Measurements from ENCODE around the gene CGRRF1.

CGRRF1 gene, protein sequence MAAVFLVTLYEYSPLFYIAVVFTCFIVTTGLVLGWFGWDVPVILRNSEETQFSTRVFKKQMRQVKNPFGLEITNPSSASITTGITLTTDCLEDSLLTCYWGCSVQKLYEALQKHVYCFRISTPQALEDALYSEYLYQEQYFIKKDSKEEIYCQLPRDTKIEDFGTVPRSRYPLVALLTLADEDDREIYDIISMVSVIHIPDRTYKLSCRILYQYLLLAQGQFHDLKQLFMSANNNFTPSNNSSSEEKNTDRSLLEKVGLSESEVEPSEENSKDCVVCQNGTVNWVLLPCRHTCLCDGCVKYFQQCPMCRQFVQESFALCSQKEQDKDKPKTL

DNA sequence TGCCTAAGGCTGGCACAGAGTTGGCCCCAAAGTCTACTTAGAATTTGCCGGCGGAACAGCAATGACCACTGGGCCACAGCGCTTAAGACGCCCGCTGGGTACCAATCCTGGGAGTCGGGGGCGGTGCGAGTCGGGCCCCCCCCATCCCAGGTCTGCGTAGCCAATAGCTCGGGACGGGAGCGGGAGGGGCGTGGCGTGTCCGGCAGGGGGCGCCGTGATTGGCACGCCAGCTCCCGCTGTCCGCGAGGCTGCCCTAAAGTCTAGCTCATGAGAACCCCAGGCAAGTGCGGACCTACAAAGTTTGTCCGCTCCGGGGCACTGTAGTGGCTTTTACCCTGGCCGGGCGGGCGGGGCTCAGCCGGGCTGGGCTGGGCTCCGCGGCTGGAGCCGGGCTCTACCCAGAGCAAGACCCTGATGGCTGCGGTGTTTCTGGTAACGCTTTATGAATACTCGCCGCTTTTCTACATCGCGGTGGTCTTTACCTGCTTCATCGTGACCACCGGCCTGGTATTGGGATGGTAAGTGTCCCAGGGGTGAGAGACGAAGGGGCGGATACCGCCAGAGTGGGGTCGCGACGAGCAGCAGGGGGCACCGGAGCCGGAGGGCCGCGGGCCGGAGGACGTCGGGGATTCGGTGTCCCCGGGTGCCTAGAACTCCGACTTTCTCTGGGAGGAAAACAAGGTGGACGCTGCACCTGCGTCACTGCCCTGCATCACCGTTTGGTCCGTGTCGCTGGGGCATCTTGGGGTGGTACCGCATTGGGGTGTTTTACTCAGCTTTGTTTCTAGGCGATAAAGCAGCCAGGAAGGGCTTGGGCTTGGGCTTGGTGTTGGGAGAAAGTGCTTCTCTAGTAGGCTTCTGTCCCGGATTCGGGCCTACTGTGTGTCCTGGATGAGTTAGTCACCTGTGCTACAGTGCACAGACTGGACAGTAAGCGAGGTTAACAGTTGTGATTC lies at the start of gene CGRRF1:
Gene CGRRF1, plus strand, starts transcription at position 361 of the 956 bp plus-strand sequence. Its CDS starts 54 bp downstream, at position 415.
- H3K4me3 ChIP-seq (ENCODE audit: insufficient read length, low read depth): peak within 1 kb of the TSS; percentile 86
- peak within 1 kb of the TSS; percentile 97 for H3K9ac ChIP-seq (ENCODE audit: insufficient read length, low read depth)
- no peak for TF ChIP-seq YY1 (IDR thresholded peaks at IDR 0.05; ENCODE audit: insufficient read depth, insufficient read length)
- no peaks in the 10 kb centered on the region for H3K9me3 ChIP-seq (ENCODE audit: insufficient read depth, low read length)
- peaks cover 10% of the 10 kb centered on the region for H3K27me3 ChIP-seq (ENCODE audit: insufficient read depth, insufficient read length)
- no peaks in the 10 kb centered on the region for H3K4me1 ChIP-seq (ENCODE audit: insufficient read depth, insufficient read length)
- no peaks in the 10 kb centered on the region for H3K36me3 ChIP-seq (ENCODE audit: insufficient read depth, insufficient read length, low read length)
- peak; percentile 92 for DNase-seq (ENCODE audit: low read depth, low spot score)

DNA sequence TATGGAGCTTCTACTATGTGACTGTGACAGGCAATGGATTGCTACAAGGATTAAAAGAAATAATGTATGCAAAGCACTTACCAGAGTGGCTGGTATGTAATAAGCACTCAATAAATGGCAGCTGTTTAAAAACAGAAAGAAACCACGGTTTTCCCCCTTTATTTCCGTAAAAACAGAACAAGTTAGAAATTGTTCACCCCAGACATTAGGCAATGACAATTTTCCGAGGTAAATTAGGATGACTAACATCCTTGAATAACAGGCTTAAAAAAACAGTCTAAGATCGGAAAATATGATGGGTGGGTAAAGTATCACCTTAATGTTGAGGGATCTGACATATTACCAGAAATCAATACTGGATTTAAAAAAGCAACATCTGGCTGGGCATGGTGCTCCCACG lies 47.7 kb upstream of the CGRRF1 start:
- no peak for DNase-seq (ENCODE audit: low read depth, low spot score)
- TF ChIP-seq YY1 (IDR thresholded peaks at IDR 0.05; ENCODE audit: insufficient read depth, insufficient read length) (no peak), ZNF274 (IDR thresholded peaks at IDR 0.05; ENCODE audit: low read depth, low read length) (no peak)
- H3K4me1 ChIP-seq (ENCODE audit: insufficient read depth, insufficient read length): no peaks in the 10 kb centered on the region

DNA sequence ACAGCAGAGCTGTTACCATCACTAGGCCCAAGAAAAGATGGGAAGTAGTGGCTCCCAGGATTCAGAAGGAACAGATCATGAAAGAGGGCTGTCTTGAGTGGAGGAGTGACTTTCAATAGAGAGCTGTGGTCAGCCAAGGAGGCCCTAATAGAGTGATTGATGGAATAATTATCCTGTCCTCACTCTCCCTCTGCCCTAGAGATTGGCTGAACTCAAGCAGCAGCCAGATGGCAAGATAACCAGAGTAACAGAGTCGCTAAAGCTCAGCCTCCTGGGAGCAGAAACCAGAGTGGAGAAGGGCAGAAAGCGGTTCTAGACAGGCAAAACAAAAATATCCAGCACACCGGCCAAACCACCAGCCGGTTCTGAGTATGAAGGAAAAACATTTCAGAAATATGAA lies 44.1 kb upstream of the CGRRF1 start:
- Histone ChIP-seq H3K9ac (ENCODE audit: insufficient read length, low read depth) (no peak overlapping the region), H3K4me1 (ENCODE audit: insufficient read depth, insufficient read length) (peaks cover 4% of the 10 kb centered on the region), H3K4me3 (ENCODE audit: insufficient read length, low read depth) (no peak overlapping the region), H3K27me3 (ENCODE audit: insufficient read depth, insufficient read length) (no peaks in the 10 kb centered on the region), H3K9me3 (ENCODE audit: insufficient read depth, low read length) (no peaks in the 10 kb centered on the region), H3K36me3 (ENCODE audit: insufficient read depth, insufficient read length, low read length) (no peaks in the 10 kb centered on the region)
- TF ChIP-seq YY1 (IDR thresholded peaks at IDR 0.05; ENCODE audit: insufficient read depth, insufficient read length) (no peak), ZNF274 (IDR thresholded peaks at IDR 0.05; ENCODE audit: low read depth, low read length) (no peak)
- DNase-seq (ENCODE audit: low read depth, low spot score): no peak

More for the DNA sequence above, 47.7 kb upstream of the CGRRF1 start:
- no peak overlapping the region for H3K4me3 ChIP-seq (ENCODE audit: insufficient read length, low read depth)
- no peaks in the 10 kb centered on the region for H3K27me3 ChIP-seq (ENCODE audit: insufficient read depth, insufficient read length)
- no peak overlapping the region for H3K9ac ChIP-seq (ENCODE audit: insufficient read length, low read depth)
- H3K9me3 ChIP-seq (ENCODE audit: insufficient read depth, low read length): peaks cover 15% of the 10 kb centered on the region; the same call in 1 of the 2 replicates
- no peaks in the 10 kb centered on the region for H3K36me3 ChIP-seq (ENCODE audit: insufficient read depth, insufficient read length, low read length)

DNA sequence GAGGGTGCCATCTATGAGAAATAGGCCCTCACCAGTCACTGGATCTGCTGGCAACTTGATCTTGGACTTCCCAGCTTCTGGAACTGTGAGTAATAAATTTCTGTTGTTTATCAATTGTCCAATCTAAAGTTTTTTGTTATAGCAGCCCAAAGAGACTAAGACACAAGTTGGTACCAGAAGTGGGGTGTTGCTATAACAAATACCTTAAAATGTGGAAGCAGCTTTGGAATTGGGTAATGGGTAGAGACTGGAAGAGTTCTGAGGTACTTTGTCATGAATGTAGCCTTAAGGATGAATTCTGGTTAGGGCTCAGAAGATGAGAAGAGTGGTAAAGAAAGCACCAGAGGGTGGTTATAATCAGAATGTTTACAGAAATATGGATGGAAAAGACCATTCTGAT lies 42.4 kb upstream of the CGRRF1 start:
- Histone ChIP-seq H3K9me3 (ENCODE audit: insufficient read depth, low read length) (no peaks in the 10 kb centered on the region), H3K9ac (ENCODE audit: insufficient read length, low read depth) (no peak overlapping the region), H3K27me3 (ENCODE audit: insufficient read depth, insufficient read length) (no peaks in the 10 kb centered on the region), H3K4me3 (ENCODE audit: insufficient read length, low read depth) (no peak overlapping the region), H3K36me3 (ENCODE audit: insufficient read depth, insufficient read length, low read length) (no peaks in the 10 kb centered on the region), H3K4me1 (ENCODE audit: insufficient read depth, insufficient read length) (peaks cover 9% of the 10 kb centered on the region)
- TF ChIP-seq YY1 (IDR thresholded peaks at IDR 0.05; ENCODE audit: insufficient read depth, insufficient read length) (no peak), ZNF274 (IDR thresholded peaks at IDR 0.05; ENCODE audit: low read depth, low read length) (no peak), SUZ12 (IDR thresholded peaks at IDR 0.05; ENCODE audit: extremely low read depth, insufficient read depth, insufficient read length) (no peak)
- no peak for DNase-seq (ENCODE audit: low read depth, low spot score)

DNA sequence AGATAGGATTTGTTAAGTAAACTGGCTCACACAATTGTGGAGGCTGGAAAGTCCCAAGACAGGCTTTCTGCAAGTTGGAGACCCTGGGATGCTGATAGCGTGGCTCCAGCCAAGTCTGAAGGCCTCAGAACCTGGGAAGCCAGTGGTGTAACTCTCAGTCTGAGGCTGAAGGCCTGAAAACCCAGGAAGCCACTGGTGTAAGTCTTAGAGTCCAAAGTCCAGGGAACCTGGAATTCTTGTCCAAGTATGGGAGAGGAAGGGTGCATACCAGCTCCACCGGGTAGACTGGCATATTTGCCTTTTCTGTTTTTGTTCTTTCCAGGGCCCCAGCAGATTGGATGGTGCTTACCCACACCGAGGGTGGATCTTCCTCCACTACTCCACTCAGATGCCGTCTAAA lies 39.0 kb upstream of the CGRRF1 start:
- TF ChIP-seq YY1 (IDR thresholded peaks at IDR 0.05; ENCODE audit: insufficient read depth, insufficient read length) (no peak), ZNF274 (IDR thresholded peaks at IDR 0.05; ENCODE audit: low read depth, low read length) (no peak), SUZ12 (IDR thresholded peaks at IDR 0.05; ENCODE audit: extremely low read depth, insufficient read depth, insufficient read length) (no peak)
- Histone ChIP-seq H3K27me3 (ENCODE audit: insufficient read depth, insufficient read length) (no peaks in the 10 kb centered on the region), H3K36me3 (ENCODE audit: insufficient read depth, insufficient read length, low read length) (no peaks in the 10 kb centered on the region), H3K9me3 (ENCODE audit: insufficient read depth, low read length) (no peaks in the 10 kb centered on the region), H3K4me1 (ENCODE audit: insufficient read depth, insufficient read length) (peaks cover 9% of the 10 kb centered on the region), H3K4me3 (ENCODE audit: insufficient read length, low read depth) (no peak overlapping the region), H3K9ac (ENCODE audit: insufficient read length, low read depth) (no peak overlapping the region)
- no peak for DNase-seq (ENCODE audit: low read depth, low spot score)

DNA sequence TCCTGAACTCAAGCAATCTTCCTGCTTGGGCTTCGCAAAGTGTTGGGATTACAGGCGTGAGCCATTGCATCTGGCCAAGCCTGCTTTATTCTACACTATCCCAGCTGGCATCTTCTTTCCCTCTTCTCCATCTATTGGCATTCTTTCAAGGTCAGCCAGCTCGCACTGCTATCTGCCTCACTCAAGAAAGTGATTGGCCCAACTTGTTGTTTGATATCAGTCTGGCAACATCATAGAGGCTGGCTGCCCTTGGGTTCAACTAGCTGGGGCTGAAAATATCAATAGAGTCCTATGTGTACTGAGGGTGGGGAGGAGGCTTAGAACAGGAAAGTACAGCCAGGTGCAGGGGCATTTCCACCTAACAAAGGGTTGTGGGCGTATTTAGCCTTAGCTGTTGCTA lies 38.1 kb upstream of the CGRRF1 start:
- Histone ChIP-seq H3K9ac (ENCODE audit: insufficient read length, low read depth) (no peak overlapping the region), H3K4me3 (ENCODE audit: insufficient read length, low read depth) (no peak overlapping the region), H3K4me1 (ENCODE audit: insufficient read depth, insufficient read length) (peaks cover 9% of the 10 kb centered on the region), H3K36me3 (ENCODE audit: insufficient read depth, insufficient read length, low read length) (no peaks in the 10 kb centered on the region), H3K27me3 (ENCODE audit: insufficient read depth, insufficient read length) (no peaks in the 10 kb centered on the region), H3K9me3 (ENCODE audit: insufficient read depth, low read length) (no peaks in the 10 kb centered on the region)
- TF ChIP-seq ZNF274 (IDR thresholded peaks at IDR 0.05; ENCODE audit: low read depth, low read length): no peak
- DNase-seq (ENCODE audit: low read depth, low spot score): no peak

DNA sequence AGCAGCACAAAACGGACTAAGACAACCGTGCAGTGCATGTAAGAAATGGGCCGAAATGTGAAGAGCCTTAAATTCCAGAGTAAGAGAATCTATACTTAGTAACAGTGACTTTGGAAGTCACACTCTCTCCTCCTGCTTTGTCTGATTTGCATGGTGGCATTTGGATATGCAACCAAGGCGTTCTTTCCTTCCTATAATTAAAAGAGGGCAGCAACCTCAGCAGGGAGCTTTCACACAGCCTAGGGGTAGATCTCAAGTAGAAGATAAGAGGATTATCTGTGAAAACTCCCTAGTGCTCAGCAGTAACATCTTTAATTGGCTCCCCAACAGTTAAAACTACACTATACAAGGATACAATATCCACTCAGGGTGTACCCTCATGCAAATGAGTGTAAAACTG lies 37.4 kb upstream of the CGRRF1 start:
- TF ChIP-seq YY1 (IDR thresholded peaks at IDR 0.05; ENCODE audit: insufficient read depth, insufficient read length) (no peak), SUZ12 (IDR thresholded peaks at IDR 0.05; ENCODE audit: extremely low read depth, insufficient read depth, insufficient read length) (no peak), ZNF274 (IDR thresholded peaks at IDR 0.05; ENCODE audit: low read depth, low read length) (no peak)
- Histone ChIP-seq H3K27me3 (ENCODE audit: insufficient read depth, insufficient read length) (no peaks in the 10 kb centered on the region), H3K4me3 (ENCODE audit: insufficient read length, low read depth) (no peak overlapping the region), H3K36me3 (ENCODE audit: insufficient read depth, insufficient read length, low read length) (peaks cover 4% of the 10 kb centered on the region), H3K9ac (ENCODE audit: insufficient read length, low read depth) (no peak overlapping the region), H3K9me3 (ENCODE audit: insufficient read depth, low read length) (no peaks in the 10 kb centered on the region), H3K4me1 (ENCODE audit: insufficient read depth, insufficient read length) (peaks cover 9% of the 10 kb centered on the region)
- DNase-seq (ENCODE audit: low read depth, low spot score): no peak

All from NT2/D1 (cell line).